T1000 (cell line): ENCODE data around the gene FXN.

Experiments
- DNase-seq: peaks from one replicate; lab custom pipeline; 2025; ENCODE audit warnings: mixed read lengths; lab: John Stamatoyannopoulos, UW

Gene FXN

DNA sequence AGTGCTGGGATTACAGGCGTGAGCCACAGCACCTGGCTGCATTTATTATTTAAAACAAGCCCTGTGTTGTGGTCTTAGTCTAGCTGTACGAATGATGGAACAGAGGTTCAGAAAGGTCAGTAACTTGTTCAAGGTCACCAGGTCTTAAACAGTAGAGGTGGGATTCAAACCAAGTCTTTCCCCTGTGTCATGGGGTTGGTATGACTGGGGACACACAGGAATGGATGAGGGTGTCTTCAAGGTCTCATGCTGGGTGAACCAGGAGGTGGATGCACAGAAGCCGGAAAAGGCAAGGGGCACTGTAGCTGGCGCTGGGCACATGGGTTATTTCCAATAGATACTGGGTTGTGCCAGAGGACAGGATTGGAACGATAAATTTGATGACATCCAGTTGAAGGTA lies 106.3 kb downstream of the FXN start:
- no peak for DNase-seq

DNA sequence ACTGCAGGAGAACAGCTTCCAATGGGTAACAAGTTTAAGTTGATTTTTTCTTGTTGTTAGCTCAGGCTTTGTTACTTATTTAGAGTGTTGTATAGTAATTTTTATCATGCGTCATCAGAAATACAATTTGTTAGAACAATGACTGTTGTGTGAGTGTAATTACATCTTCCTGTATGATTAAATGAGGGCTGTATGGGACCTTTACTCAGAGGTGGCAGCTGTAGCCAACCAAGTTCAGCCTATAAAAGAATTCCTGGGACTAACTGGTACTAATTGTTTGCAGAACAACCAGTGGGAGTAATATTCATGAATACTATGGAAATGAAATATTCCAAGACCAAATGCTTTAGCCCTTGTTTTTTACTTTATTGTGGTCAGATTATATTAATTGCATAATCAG lies 107.7 kb downstream of the FXN start:
- no peak for DNase-seq

DNA sequence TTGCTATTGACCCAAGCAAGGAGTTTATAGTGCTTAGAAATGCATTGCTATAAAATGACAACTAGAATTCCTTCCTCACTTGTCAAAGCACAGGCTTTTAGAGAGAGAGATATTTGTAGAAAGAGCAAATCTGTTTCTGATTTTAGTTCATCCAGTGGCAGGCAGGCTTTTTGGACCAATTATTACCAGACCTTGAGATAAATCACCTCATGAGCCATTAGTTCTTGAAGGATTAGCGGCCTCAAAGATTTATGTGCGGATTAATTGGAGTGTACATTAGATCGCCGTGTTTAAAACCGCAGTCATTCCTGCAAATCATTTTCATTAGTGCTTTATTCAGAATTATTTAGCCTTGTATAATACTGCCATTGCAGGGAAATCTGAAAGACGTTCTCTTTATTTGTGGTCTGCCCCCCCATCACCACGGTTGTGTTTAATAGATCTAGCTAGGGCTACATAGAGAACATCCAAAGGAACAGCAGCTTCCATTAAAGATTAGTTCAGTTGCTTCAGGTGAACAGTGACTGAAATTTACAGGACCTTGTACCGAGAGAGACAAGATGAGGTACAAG lies 109.7 kb downstream of the FXN start:
- no peak for DNase-seq

DNA sequence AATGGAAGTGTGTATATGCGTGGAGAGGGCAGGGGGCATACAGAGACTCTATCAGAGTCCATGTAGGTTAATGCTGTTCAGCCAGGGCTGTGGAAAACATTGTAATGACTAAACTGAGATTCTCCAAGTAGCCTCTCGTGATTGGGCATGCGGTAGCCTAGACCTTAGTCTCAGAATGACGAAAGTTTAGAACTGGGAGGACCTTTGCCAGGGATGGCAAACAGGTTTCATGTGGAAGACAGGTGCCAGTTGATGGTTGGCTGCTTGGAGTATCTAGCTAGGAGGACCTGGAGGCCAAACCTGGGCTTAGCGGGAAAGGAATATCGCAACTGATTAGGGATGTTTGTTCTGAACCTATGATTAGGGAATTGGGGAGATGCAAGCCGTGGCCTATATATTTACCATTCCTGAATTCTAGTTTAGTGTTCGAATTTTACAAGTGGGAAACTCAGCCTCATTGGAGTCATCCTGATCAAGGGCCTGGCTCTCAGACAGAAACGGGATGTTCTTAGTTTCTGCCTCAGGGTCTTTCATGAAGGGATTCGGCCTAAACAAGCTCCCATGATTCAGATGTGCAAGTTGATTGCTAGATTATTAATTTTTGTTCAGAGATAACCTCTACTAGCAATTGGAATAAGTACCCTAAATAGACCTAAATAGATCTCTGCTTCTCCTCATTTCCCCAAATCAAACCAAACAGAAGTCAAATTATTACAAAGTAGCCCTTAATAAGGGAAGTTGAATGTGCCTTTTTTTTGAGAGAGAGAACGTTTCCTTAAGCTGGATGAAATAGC lies 111.7 kb downstream of the FXN start:
- DNase-seq: no peak

DNA sequence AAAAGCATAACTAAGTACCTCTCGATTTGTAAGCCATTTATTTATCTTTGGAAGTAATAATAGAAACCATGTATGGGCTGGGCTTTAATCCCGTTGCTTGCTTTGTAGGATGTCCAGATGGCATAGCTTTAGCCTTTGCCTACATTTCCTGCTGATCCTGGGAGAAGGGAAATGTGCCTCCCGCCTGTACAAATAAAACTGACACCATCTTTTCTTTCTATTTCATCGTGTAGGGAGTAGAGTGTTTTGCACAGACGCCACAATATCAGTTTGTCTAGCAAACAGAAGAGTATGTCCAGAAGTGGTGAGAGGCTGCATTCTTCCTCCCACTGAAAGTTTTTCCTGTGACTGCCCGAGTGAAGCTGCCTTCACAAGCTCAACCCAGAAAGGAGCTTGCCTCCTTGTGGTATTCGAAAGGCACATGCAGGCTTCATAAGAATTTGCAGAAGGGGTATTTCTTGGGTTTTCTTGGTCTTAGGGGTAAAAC lies 113.8 kb downstream of the FXN start:
- no peak for DNase-seq
